Heart left ventricle (tissue), 13 donors: ENCODE measurements around the gene NUP42.

ENCODE experiments used
- CTCF ChIP-seq, 12 donors: fragments of 200-600 bp; sonication (generic) in 4 of 12; IDR thresholded peaks; one replicate each; pipeline versions ENCODE4 v1.5.0 to v1.8.0; 2018 to 2022; ENCODE audit warnings: antibody characterized with exemption in 12 of 12, mild to moderate bottlenecking in 5 of 12
- POLR2A ChIP-seq, 2 donors: fragments of 450-650 bp; IDR thresholded peaks; one replicate each; pipeline ENCODE4 v1.6.1; 2017; ENCODE audit warnings: antibody characterized with exemption in 2 of 2, mild to moderate bottlenecking in 2 of 2, moderate library complexity in 2 of 2
- donor health status: ischemic (EF 13 %, LVEDD 7.1; RV severe dilation, severe dysfunction).
- donor health status: DM: no; HTN: yes; CAD: no.
- donor health status: DM: no; HTN: no; CAD: no.
- donor health status: ischemic (EF 25% LVEDD 6.9; RV normal size, moderate dysfunction).
- donor health status: ischemic (EF 25% LVEDD 5.7; RV mildly dilated, moderate dysfunction).
- donor health status: ischemic (EF 35%, LVEDD 5.7; RV mildly dilated, moderate dysfunction).
- donor health status: nonischemic (EF 11% LVEDD 7.7; RV severe dilation, severe dysfunction).
- donor health status: DM: yes; HTN: yes; CAD: no.
- donor health status: PGD.
- donor health status: ischemic (EF 29% LVEDD 5.4; RV normal size, mild dysfunction).
- donor health status: nonischemic (EF 23%, LVEDD 6.1; RV moderate dilation, normal function).

- TF ChIP-seq CTCF (IDR thresholded peaks at IDR 0.05) (no peak), POLR2A (IDR thresholded peaks at IDR 0.05) (no peak)
Observed at GRCh38 chr7:23183279-23184012, 1.6 kb downstream of the NUP42 start.
